ENCODE measurements around the gene ASXL1.

- no peak for TF ChIP-seq CTCF (IDR thresholded peaks at IDR 0.05)
- TF ChIP-seq POLR2A (IDR thresholded peaks at IDR 0.05), result no peak
- no peak for TF ChIP-seq EP300 (IDR thresholded peaks at IDR 0.05)
These were observed 19.5 kb upstream of the ASXL1 start for GRCh38 chr20:32338665-32339064.

Measured in stomach (tissue), 4 donors.